Measurements from ENCODE around the gene ZC2HC1B. TPM values are rescaled to one million over a fixed set of nuclear protein-coding genes. Genes with fewer than 3 reads are reported as not detected.

ZC2HC1B gene
- total RNA-seq, 1 experiment from 2014 or later: not detected

Other genes starting within 250 kb of the ZC2HC1B start
- 15.5 and 21.3 TPM in 2 replicates for gene PHACTR2, start 186.5 kb upstream of the ZC2HC1B start, total RNA-seq (2014; rRNA removed; shearing (Covaris generic))
- gene LTV1, start 21.1 kb upstream of the ZC2HC1B start, total RNA-seq (2014; rRNA removed; shearing (Covaris generic)): 41.2 and 46.3 TPM in 2 replicates
- gene PLAGL1, start 143.8 kb downstream of the ZC2HC1B start, total RNA-seq (2014; rRNA removed; shearing (Covaris generic)): 0.38 and 1.5 TPM in 2 replicates
- gene SF3B5, start 231.1 kb downstream of the ZC2HC1B start, total RNA-seq (2014; rRNA removed; shearing (Covaris generic)): 118 and 150 TPM in 2 replicates